GM21619 (cell line): ENCODE measurements around the gene STRBP.

Experiments
- ATAC-seq: cut with Tn5 transposase; IDR thresholded peaks from one replicate; pipeline ENCODE4 v1.9.1; 2021; ENCODE audit not compliant: unreplicated experiment

The STRBP gene

GRCh38 chr9:123135430-123135829, 133.0 kb downstream of the STRBP start:
- no peak for ATAC-seq

- no peak for ATAC-seq
Measured at GRCh38 chr9:123132696-123133095, 135.7 kb downstream of the STRBP start.

- no peak for ATAC-seq
Measured at GRCh38 chr9:123131993-123132392, 136.4 kb downstream of the STRBP start.

- no peak for ATAC-seq
Measured at GRCh38 chr9:123131258-123131657, 137.1 kb downstream of the STRBP start.

GRCh38 chr9:123129423-123129822, 139.0 kb downstream of the STRBP start:
- no peak for ATAC-seq

- no peak for ATAC-seq
Measured at GRCh38 chr9:123128591-123128990, 139.8 kb downstream of the STRBP start.

- no peak for ATAC-seq
Measured at GRCh38 chr9:123127512-123128075, 140.8 kb downstream of the STRBP start.

GRCh38 chr9:123121457-123121856, 146.9 kb downstream of the STRBP start:
- ATAC-seq = no peak

- no peak for ATAC-seq
Measured at GRCh38 chr9:123120953-123121352, 147.4 kb downstream of the STRBP start.

GRCh38 chr9:123120131-123120530, 148.3 kb downstream of the STRBP start:
- ATAC-seq = no peak

GRCh38 chr9:123119566-123119965, 148.8 kb downstream of the STRBP start:
- ATAC-seq = no peak

- no peak for ATAC-seq
Measured at GRCh38 chr9:123116036-123116435, 152.3 kb downstream of the STRBP start.

GRCh38 chr9:123115146-123115913, 153.1 kb downstream of the STRBP start:
- ATAC-seq = no peak

GRCh38 chr9:123113185-123113584, 155.2 kb downstream of the STRBP start:
- no peak for ATAC-seq

- no peak for ATAC-seq
Measured at GRCh38 chr9:123112015-123112975, 156.1 kb downstream of the STRBP start.

- ATAC-seq = no peak
Measured at GRCh38 chr9:123111427-123112014, 156.9 kb downstream of the STRBP start.

GRCh38 chr9:123109540-123110279, 158.7 kb downstream of the STRBP start:
- ATAC-seq = no peak

- ATAC-seq = no peak
Measured at GRCh38 chr9:123108976-123109375, 159.4 kb downstream of the STRBP start.

GRCh38 chr9:123107639-123108285, 160.6 kb downstream of the STRBP start:
- no peak for ATAC-seq

GRCh38 chr9:123105490-123105889, 162.9 kb downstream of the STRBP start:
- ATAC-seq = no peak
